Endothelial cell of umbilical vein (primary cell): ENCODE measurements around the gene TOGARAM2. TPM values are rescaled to one million over a fixed set of nuclear protein-coding genes. Genes with fewer than 3 reads are reported as not detected.

ENCODE experiments used
- BruUV-seq: library from RNA; stranded (reverse); fragments of 400-500 nt; replicated peaks from 2 replicates; lab custom pipeline; 2021; lab: Mats Ljungman, UMichigan
- CTCF ChIA-PET: fragments of 300-600, 350-600 bp; sonication (Branson Sonifier 250); formaldehyde crosslinking; loops from one replicate; lab custom pipeline; 2021; ENCODE audit warnings: antibody characterized with exemption, inconsistent platforms; lab: Charles Lee
- POLR2A ChIA-PET: fragments of 300-600, 350-600 bp; sonication (Branson Sonifier 250); formaldehyde crosslinking; loops from one replicate; lab custom pipeline; 2021; ENCODE audit warnings: antibody characterized with exemption, inconsistent platforms; lab: Charles Lee
- DNase-seq: peaks from one replicate; pipeline ENCODE4 v3.0.0-alpha.2; 2011; ENCODE audit warnings: low read depth, low spot score
- FAIRE-seq: peaks from 2 replicates; lab custom pipeline; 2011; peaks lifted over from hg19 to GRCh38; lab: Jason Lieb, UNC
- H2AFZ ChIP-seq: 2 replicates; pipeline ENCODE4 v1.6.0; 2012; ENCODE audit warnings: low read depth, low read length, control low read depth, inconsistent platforms
- H3K27ac ChIP-seq: 2 replicates; pipeline ENCODE4 v1.5.1; 2011; ENCODE audit warnings: low read depth, mild to moderate bottlenecking, control low read depth, low read length, moderate library complexity; ENCODE audit not compliant: insufficient read depth
- H3K27me3 ChIP-seq, 2 experiments: 2 replicates each; pipeline versions ENCODE4 v1.6.0 to v1.6.1; 2011; ENCODE audit warnings: low read length in 2 of 2, mixed read lengths in 1 of 2; ENCODE audit not compliant: control insufficient read depth in 2 of 2, insufficient read depth in 2 of 2
- H3K36me3 ChIP-seq, 2 experiments: 2 replicates in 1 of 2; 3 replicates in 1 of 2; pipeline ENCODE4 v1.5.1; 2011; ENCODE audit warnings: low read length in 2 of 2, mild to moderate bottlenecking in 1 of 2, moderate library complexity in 1 of 2; ENCODE audit not compliant: control insufficient read depth in 2 of 2, insufficient read depth in 2 of 2; ENCODE audit errors: extremely low read depth in 1 of 2
- H3K4me1 ChIP-seq: 3 replicates; pipeline ENCODE4 v1.5.1; 2011; ENCODE audit warnings: mild to moderate bottlenecking, low read length; ENCODE audit not compliant: control insufficient read depth, insufficient read depth; ENCODE audit errors: extremely low read depth
- H3K4me2 ChIP-seq: 2 replicates; pipeline ENCODE4 v1.6.1; 2011; ENCODE audit warnings: low read length, control low read depth, mixed read lengths; ENCODE audit not compliant: insufficient read depth
- H3K4me3 ChIP-seq, 3 experiments: fragments of 200-600 bp in 1 of 3; sonication (generic), shearing (Covaris generic) in 1 of 3; replicated peaks in 1 of 3; 2 replicates each; pipeline ENCODE4 v1.5.1; 2011 to 2016; ENCODE audit warnings: control low read depth in 3 of 3, low read length in 3 of 3, mild to moderate bottlenecking in 2 of 3, inconsistent platforms in 1 of 3, low read depth in 1 of 3, moderate library complexity in 1 of 3; ENCODE audit not compliant: insufficient read depth in 1 of 3
- H3K79me2 ChIP-seq: 2 replicates; pipeline ENCODE4 v1.6.0; 2012; ENCODE audit warnings: low read length, inconsistent platforms; ENCODE audit not compliant: control insufficient read depth, insufficient read depth
- H3K9ac ChIP-seq: replicated peaks from 2 replicates; pipeline ENCODE3; 2011; ENCODE audit warnings: low read length, control low read depth; ENCODE audit not compliant: insufficient read depth; ENCODE audit errors: extremely low read depth
- H3K9me1 ChIP-seq: replicated peaks from 3 replicates; pipeline ENCODE4 v1.6.0; 2011; ENCODE audit warnings: mild to moderate bottlenecking, low read length; ENCODE audit not compliant: control insufficient read depth, insufficient read depth; ENCODE audit errors: extremely low read depth
- H3K9me3 ChIP-seq: replicated peaks from 2 replicates; pipeline ENCODE4 v1.5.1; 2012; ENCODE audit warnings: low read length, inconsistent platforms; ENCODE audit not compliant: control insufficient read depth, insufficient read depth
- H4K20me1 ChIP-seq: replicated peaks from 2 replicates; pipeline ENCODE3; 2011; ENCODE audit warnings: mild to moderate bottlenecking, low read length; ENCODE audit not compliant: control insufficient read depth, insufficient read depth; ENCODE audit errors: extremely low read depth
- EZH2 ChIP-seq: IDR thresholded peaks from 2 replicates; pipeline ENCODE4 v1.6.1; 2012; ENCODE audit warnings: borderline replicate concordance, low read depth, mild to moderate bottlenecking, moderate library complexity, low read length, inconsistent platforms; ENCODE audit not compliant: severe bottlenecking
- FOS ChIP-seq: IDR thresholded peaks from 2 replicates; pipeline ENCODE4 v1.6.1; 2011; ENCODE audit warnings: mild to moderate bottlenecking, low read length, moderate library complexity, borderline replicate concordance; ENCODE audit not compliant: insufficient read depth
- GATA2 ChIP-seq: IDR thresholded peaks from 2 replicates; pipeline ENCODE4 v1.7.0; 2011; ENCODE audit warnings: low read depth, mild to moderate bottlenecking, moderate library complexity, mixed read lengths, low read length; ENCODE audit not compliant: insufficient read length, insufficient read depth
- JUN ChIP-seq: IDR thresholded peaks from 2 replicates; pipeline ENCODE4 v1.6.1; 2011; ENCODE audit warnings: borderline replicate concordance, low read depth; ENCODE audit not compliant: insufficient read length, insufficient read depth
- MYC ChIP-seq: IDR thresholded peaks from one replicate; pipeline ENCODE4 v1.6.1; 2011; ENCODE audit warnings: mild to moderate bottlenecking, low read depth, low read length
- POLR2A ChIP-seq: IDR thresholded peaks from 2 replicates; pipeline ENCODE4 v1.6.1; 2012; ENCODE audit warnings: low read depth, mild to moderate bottlenecking, control low read depth, low read length
- POLR2AphosphoS5 ChIP-seq: IDR thresholded peaks from 2 replicates; pipeline ENCODE4 v1.6.1; 2012; ENCODE audit warnings: low read depth, mild to moderate bottlenecking, control low read depth, low read length, moderate library complexity; ENCODE audit not compliant: insufficient read depth
- dilution Hi-C: fragments of 300-500 bp; cut with MboI; formaldehyde crosslinking; loops from one replicate; pipeline ENCODE4 v1.15.0; 2019; ENCODE audit warnings: low sequenced_read_pairs; ENCODE audit not compliant: extremely low pct_ligation_motif_present
- intact Hi-C: fragments of 100-400 bp; cut with micrococcal nuclease; formaldehyde crosslinking; loops from one replicate; pipeline ENCODE4 v1.10.0; 2022
- polyA plus RNA-seq, 4 experiments: library from polyadenylated mRNA; depleted of rRNA in 3 of 4; stranded (reverse) in 3 of 4; unstranded in 1 of 4; fragments of >200 nt; gene quantifications; 2 replicates each; pipeline versions ENCODE4 v1.2.1 to v1.2.3, GENCODE V29; 2011 to 2012; ENCODE audit warnings: missing spikeins in 1 of 4
- total RNA-seq: library from RNA; stranded (reverse); gene quantifications from 2 replicates; pipeline ENCODE4 v1.2.3, GENCODE V29; 2021
- TF ChIP-seq, protein P1 (sequence below): IDR thresholded peaks from 2 replicates; pipeline ENCODE4 v1.6.1; 2011; ENCODE audit not compliant: insufficient read depth, insufficient read length
- TF ChIP-seq, protein P2 (sequence below), 2 donors: IDR thresholded peaks; 1 replicate in 1 of 2; 2 replicates in 1 of 2; pipeline ENCODE4 v1.5.1; 2011; ENCODE audit warnings: low read length in 2 of 2, mild to moderate bottlenecking in 2 of 2, moderate library complexity in 2 of 2, control low read depth in 1 of 2, inconsistent platforms in 1 of 2, low read depth in 1 of 2; ENCODE audit not compliant: insufficient read depth in 1 of 2; ENCODE audit errors: extremely low read depth in 1 of 2

TOGARAM2 gene
- total and polyA plus RNA-seq, 2 donors (not counting 3 experiments of a cell fraction or from before 2014, with no cell fraction given), result not detected

DNA sequence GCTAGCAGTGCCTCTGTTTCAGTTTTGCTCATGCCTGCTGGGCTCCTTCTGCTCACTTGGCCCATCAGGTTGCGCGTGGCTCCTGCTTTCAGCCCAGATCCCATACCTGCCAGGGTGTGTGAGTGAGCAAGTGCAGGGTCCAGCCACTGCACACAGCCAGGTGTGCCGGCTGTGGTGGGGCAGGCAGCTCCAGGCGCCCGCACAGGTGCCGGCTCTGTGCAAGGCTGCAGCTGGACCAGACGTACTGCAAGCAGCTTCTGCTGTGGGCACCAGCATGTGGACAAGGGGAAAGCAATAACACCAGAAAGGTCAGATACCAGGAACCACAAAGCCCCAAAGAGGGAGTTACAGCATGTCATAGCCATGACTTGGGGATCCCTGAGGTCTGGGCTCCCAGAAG is 98.8 kb downstream of the TOGARAM2 start:
- H4K20me1 ChIP-seq, result no peaks in the 10 kb centered on the region
- no peaks in the 10 kb centered on the region for H3K9me3 ChIP-seq
- ChIA-PET POLR2A (no interaction called here), CTCF (no interaction called here)
- no peak for TF ChIP-seq GATA2
- TF ChIP-seq, protein P1, sequence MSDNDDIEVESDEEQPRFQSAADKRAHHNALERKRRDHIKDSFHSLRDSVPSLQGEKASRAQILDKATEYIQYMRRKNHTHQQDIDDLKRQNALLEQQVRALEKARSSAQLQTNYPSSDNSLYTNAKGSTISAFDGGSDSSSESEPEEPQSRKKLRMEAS, result no peak
- no peak for TF ChIP-seq POLR2A
- no peak for TF ChIP-seq MYC
- TF ChIP-seq FOS, result no peak
- H3K79me2 ChIP-seq, result no peaks in the 10 kb centered on the region
- H3K4me2 ChIP-seq, result no peak overlapping the region
- H2AFZ ChIP-seq, result no peak overlapping the region
- no peaks in the 10 kb centered on the region for H3K4me1 ChIP-seq
- no peaks in the 10 kb centered on the region for H3K9me1 ChIP-seq
- dilution Hi-C loops, result no loop called here
- H3K9ac ChIP-seq, result no peak overlapping the region
- no peaks in the 10 kb centered on the region for H3K36me3 ChIP-seq
- no peak overlapping the region for H3K4me3 ChIP-seq
- FAIRE-seq, result no peak
- BruUV-seq, result no TSS peak
- peaks cover 0 to 4% of the 10 kb centered on the region in 2 experiments for H3K27me3 ChIP-seq
- intact Hi-C loops, result no loop called here
- no peak for DNase-seq
- H3K27ac ChIP-seq, result no peak overlapping the region

DNA sequence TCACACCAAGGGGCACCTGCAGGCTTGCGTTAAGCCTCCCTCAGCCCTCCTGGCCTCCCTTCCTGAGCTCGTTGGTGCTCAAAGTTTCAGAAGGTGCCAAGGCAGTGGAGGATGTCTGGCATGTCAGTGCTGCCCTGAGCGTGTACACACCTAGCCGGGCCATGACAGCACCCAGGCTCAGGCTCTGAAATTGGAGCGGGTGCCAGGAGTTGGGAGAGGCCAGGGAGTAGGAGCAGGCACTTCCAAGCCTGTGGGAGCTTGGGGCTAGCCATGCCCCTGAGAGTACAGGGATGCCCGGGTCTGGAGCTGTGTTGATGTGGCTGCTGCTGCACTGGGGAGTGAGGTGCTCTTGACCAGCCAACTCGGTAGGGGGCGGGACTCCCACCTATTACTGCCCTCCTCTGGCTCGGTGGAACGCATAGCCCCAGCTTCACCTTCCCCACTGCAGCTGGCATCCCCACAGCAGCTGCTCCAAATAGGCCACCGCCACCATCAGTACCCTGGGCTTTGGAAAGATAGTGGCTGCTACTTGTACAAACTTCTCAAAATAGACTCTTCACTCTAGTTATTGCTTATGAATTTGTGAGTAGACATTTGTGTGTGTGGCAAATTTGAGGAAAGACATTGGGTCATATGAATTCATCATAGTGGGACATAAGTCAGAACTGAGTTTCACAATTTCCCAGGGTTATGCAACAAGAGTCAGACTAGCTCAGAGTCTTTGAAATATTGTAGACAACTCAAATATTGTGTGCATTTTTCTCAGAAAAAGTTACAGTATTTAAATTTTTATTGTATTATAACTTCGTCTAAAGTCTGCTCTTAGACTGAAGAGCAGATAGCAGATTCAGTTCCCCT is 100.0 kb downstream of the TOGARAM2 start:
- intact Hi-C loops (no loop called here), dilution Hi-C loops (no loop called here)
- no peaks in the 10 kb centered on the region for H3K79me2 ChIP-seq
- H3K4me1 ChIP-seq, result no peaks in the 10 kb centered on the region
- ChIA-PET CTCF (no interaction called here), POLR2A (no interaction called here)
- H3K9ac ChIP-seq, result no peak overlapping the region
- H3K4me3 ChIP-seq, result no peak overlapping the region
- DNase-seq (no peak), FAIRE-seq (no peak)
- H3K36me3 ChIP-seq, result no peaks in the 10 kb centered on the region
- H4K20me1 ChIP-seq, result no peaks in the 10 kb centered on the region
- no peaks in the 10 kb centered on the region for H3K9me3 ChIP-seq
- TF ChIP-seq MYC (no peak), POLR2A (no peak), POLR2AphosphoS5 (no peak), FOS (no peak), GATA2 (no peak), EZH2 (no peak), JUN (no peak)
- TF ChIP-seq, protein P2, sequence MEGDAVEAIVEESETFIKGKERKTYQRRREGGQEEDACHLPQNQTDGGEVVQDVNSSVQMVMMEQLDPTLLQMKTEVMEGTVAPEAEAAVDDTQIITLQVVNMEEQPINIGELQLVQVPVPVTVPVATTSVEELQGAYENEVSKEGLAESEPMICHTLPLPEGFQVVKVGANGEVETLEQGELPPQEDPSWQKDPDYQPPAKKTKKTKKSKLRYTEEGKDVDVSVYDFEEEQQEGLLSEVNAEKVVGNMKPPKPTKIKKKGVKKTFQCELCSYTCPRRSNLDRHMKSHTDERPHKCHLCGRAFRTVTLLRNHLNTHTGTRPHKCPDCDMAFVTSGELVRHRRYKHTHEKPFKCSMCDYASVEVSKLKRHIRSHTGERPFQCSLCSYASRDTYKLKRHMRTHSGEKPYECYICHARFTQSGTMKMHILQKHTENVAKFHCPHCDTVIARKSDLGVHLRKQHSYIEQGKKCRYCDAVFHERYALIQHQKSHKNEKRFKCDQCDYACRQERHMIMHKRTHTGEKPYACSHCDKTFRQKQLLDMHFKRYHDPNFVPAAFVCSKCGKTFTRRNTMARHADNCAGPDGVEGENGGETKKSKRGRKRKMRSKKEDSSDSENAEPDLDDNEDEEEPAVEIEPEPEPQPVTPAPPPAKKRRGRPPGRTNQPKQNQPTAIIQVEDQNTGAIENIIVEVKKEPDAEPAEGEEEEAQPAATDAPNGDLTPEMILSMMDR (IDR thresholded peaks at IDR 0.05; ENCODE audit: extremely low read depth in 1 of 2, insufficient read depth in 1 of 2, low read depth in 1 of 2, low read length in 2 of 2), result no peak
- no peaks in the 10 kb centered on the region for H3K9me1 ChIP-seq
- H3K27me3 ChIP-seq, result peaks cover 0 to 2% of the 10 kb centered on the region in 2 experiments
- BruUV-seq, result no TSS peak
- H3K4me2 ChIP-seq, result no peak overlapping the region
- H3K27ac ChIP-seq, result no peak overlapping the region
- no peak overlapping the region for H2AFZ ChIP-seq
